ENCODE measurements around the gene MIPEP.

GRCh38 chr13:23724196-23724970, 164.8 kb downstream of the MIPEP start:
- TF ChIP-seq, protein P1, sequence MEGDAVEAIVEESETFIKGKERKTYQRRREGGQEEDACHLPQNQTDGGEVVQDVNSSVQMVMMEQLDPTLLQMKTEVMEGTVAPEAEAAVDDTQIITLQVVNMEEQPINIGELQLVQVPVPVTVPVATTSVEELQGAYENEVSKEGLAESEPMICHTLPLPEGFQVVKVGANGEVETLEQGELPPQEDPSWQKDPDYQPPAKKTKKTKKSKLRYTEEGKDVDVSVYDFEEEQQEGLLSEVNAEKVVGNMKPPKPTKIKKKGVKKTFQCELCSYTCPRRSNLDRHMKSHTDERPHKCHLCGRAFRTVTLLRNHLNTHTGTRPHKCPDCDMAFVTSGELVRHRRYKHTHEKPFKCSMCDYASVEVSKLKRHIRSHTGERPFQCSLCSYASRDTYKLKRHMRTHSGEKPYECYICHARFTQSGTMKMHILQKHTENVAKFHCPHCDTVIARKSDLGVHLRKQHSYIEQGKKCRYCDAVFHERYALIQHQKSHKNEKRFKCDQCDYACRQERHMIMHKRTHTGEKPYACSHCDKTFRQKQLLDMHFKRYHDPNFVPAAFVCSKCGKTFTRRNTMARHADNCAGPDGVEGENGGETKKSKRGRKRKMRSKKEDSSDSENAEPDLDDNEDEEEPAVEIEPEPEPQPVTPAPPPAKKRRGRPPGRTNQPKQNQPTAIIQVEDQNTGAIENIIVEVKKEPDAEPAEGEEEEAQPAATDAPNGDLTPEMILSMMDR (IDR thresholded peaks at IDR 0.05; ENCODE audit: insufficient read depth, low read length), result no peak
- TF ChIP-seq REST (IDR thresholded peaks at IDR 0.05; ENCODE audit: insufficient replicate concordance, low read depth), result no peak

All from HL-60 (cell line).